ENCODE measurements around the gene HYCC2.
"Not testable (repeated sequence)": the region's sequence is repeated elsewhere in the genome, so short reads cannot be mapped to it uniquely, and the experiment has no call there.

The HYCC2 gene

DNA sequence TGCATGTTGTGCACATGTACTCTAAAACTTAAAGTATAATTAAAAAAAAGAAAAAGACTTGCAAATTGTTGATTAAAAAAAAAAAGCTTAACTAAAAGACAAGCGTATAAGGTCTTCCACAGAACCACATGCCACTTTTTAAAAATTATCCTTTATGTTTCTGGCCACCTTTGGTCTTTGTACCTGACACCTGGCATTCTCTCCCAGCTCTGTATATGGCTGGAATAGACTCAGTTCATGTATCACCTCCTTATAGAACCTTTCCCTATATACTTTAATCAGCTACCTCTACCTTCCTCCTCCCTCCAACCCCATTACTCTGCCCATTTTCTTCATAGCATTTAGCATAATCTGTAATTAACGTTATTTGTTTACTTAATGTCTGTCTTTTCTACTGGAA is 32.6 kb downstream of the HYCC2 start:
- no peak overlapping the region for H3K4me2 ChIP-seq (ENCODE audit: low read length)
- TF ChIP-seq, protein P1, sequence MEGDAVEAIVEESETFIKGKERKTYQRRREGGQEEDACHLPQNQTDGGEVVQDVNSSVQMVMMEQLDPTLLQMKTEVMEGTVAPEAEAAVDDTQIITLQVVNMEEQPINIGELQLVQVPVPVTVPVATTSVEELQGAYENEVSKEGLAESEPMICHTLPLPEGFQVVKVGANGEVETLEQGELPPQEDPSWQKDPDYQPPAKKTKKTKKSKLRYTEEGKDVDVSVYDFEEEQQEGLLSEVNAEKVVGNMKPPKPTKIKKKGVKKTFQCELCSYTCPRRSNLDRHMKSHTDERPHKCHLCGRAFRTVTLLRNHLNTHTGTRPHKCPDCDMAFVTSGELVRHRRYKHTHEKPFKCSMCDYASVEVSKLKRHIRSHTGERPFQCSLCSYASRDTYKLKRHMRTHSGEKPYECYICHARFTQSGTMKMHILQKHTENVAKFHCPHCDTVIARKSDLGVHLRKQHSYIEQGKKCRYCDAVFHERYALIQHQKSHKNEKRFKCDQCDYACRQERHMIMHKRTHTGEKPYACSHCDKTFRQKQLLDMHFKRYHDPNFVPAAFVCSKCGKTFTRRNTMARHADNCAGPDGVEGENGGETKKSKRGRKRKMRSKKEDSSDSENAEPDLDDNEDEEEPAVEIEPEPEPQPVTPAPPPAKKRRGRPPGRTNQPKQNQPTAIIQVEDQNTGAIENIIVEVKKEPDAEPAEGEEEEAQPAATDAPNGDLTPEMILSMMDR (IDR thresholded peaks at IDR 0.05; ENCODE audit: low read depth, low read length, poor library complexity, severe bottlenecking): no peak
- TF ChIP-seq EZH2phosphoT487 (IDR thresholded peaks at IDR 0.05; ENCODE audit: borderline replicate concordance, low read length): no peak
- no peaks in the 10 kb centered on the region for H3F3A ChIP-seq (ENCODE audit: control insufficient read depth, insufficient read depth)
- no peak overlapping the region for H3K27ac ChIP-seq (ENCODE audit: low read depth, low read length)
- H3K9me3 ChIP-seq (ENCODE audit: control insufficient read depth, insufficient read depth, low read length): no peaks in the 10 kb centered on the region
- peaks cover 5% of the 10 kb centered on the region; the same call in 1 of the 2 replicates for H3K36me3 ChIP-seq (ENCODE audit: control insufficient read depth, low read length)
- no peaks in the 10 kb centered on the region for H4K20me1 ChIP-seq (ENCODE audit: control insufficient read depth, insufficient read depth, low read depth, low read length)
- no peaks in the 10 kb centered on the region for H3K27me3 ChIP-seq (ENCODE audit: control insufficient read depth, low read length)
- no peak overlapping the region for H3K4me3 ChIP-seq (ENCODE audit: low read length)
- H3K79me2 ChIP-seq (ENCODE audit: control insufficient read depth, low read length): peaks cover 6% of the 10 kb centered on the region
- H3K4me1 ChIP-seq (ENCODE audit: control insufficient read depth, low read length): no peaks in the 10 kb centered on the region
- H3K9me2 ChIP-seq (replicated peaks; ENCODE audit: control insufficient read depth, low read length): no peaks in the 10 kb centered on the region

DNA sequence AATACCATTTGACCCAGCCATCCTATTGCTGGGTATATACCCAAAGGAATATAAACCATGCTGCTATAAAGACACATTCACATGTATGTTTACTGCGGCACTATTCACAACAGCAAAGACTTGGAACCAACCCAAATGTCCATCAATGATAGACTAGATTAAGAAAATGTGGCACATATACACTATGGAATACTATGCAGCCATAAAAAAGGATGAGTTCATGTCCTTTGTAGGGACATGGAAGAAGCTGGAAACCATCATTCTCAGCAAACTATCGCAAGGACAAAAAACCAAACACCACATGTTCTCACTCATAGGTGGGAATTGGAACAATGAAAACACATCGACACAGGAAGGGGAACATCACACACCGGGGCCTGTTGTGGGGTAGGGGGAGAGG is 33.1 kb downstream of the HYCC2 start:
- H3K9me2 ChIP-seq (replicated peaks; ENCODE audit: control insufficient read depth, low read length); H3F3A ChIP-seq (ENCODE audit: control insufficient read depth, insufficient read depth); H3K4me2 ChIP-seq (ENCODE audit: low read length); H3K27me3 ChIP-seq (ENCODE audit: control insufficient read depth, low read length); H3K79me2 ChIP-seq (ENCODE audit: control insufficient read depth, low read length); H3K27ac ChIP-seq (ENCODE audit: low read depth, low read length); H3K4me1 ChIP-seq (ENCODE audit: control insufficient read depth, low read length); H3K9me3 ChIP-seq (ENCODE audit: control insufficient read depth, insufficient read depth, low read length); H3K36me3 ChIP-seq (ENCODE audit: control insufficient read depth, low read length); H4K20me1 ChIP-seq (ENCODE audit: control insufficient read depth, insufficient read depth, low read depth, low read length); H3K4me3 ChIP-seq (ENCODE audit: low read length): not testable (repeated sequence)

DNA sequence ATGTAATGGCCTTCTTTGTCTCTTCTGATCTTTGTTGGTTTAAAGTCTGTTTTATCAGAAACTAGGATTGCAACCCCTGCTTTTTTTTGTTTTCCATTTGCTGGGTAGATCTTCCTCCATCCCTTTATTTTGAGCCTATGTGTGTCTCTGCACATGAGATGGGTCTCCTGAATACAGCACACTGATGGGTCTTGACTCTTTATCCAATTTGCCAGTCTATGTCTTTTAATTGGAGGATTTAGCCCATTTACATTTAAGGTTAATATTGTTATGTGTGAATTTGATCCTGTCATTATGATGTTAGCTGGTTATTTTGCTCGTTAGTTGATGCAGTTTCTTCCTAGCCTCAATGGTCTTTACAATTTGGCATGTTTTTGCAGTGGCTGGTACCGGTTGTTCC is 37.1 kb downstream of the HYCC2 start:
- not testable (repeated sequence) for H3K4me1 ChIP-seq (ENCODE audit: control insufficient read depth, low read length); H3K36me3 ChIP-seq (ENCODE audit: control insufficient read depth, low read length); H3F3A ChIP-seq (ENCODE audit: control insufficient read depth, insufficient read depth); H4K20me1 ChIP-seq (ENCODE audit: control insufficient read depth, insufficient read depth, low read depth, low read length); H3K27ac ChIP-seq (ENCODE audit: low read depth, low read length); H3K27me3 ChIP-seq (ENCODE audit: control insufficient read depth, low read length); H3K4me3 ChIP-seq (ENCODE audit: low read length); H3K4me2 ChIP-seq (ENCODE audit: low read length); H3K9me3 ChIP-seq (ENCODE audit: control insufficient read depth, insufficient read depth, low read length); H3K9me2 ChIP-seq (replicated peaks; ENCODE audit: control insufficient read depth, low read length)
- H3K79me2 ChIP-seq (ENCODE audit: control insufficient read depth, low read length): peaks cover 11% of the 10 kb centered on the region

DNA sequence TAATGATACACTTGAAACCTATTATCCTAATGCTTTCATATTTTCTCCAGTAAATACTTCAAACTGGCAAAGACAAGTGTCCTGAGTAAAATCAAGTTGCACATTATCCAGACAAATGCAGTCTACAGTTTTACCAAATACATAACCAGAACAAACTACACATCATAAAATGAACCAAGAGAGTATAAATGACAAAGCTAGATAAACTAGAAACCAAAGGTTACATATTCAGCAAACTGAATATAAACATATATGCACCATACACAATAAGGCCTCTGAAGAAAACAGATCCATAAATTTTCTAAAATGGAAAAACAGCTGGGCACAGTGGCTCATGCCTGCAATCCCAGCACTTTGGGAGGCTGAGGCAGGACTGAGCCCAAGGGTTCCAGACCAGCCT is 47.0 kb downstream of the HYCC2 start:
- Histone ChIP-seq H3K79me2 (ENCODE audit: control insufficient read depth, low read length) (peaks cover 9% of the 10 kb centered on the region), H3K9me2 (replicated peaks; ENCODE audit: control insufficient read depth, low read length) (no peaks in the 10 kb centered on the region), H3K4me2 (ENCODE audit: low read length) (no peak overlapping the region), H3K36me3 (ENCODE audit: control insufficient read depth, low read length) (peaks cover 8% of the 10 kb centered on the region), H3K27ac (ENCODE audit: low read depth, low read length) (no peak overlapping the region), H3K27me3 (ENCODE audit: control insufficient read depth, low read length) (no peaks in the 10 kb centered on the region), H3F3A (ENCODE audit: control insufficient read depth, insufficient read depth) (no peaks in the 10 kb centered on the region; the same call in 1 of the 2 replicates), H3K9me3 (ENCODE audit: control insufficient read depth, insufficient read depth, low read length) (no peaks in the 10 kb centered on the region), H3K4me3 (ENCODE audit: low read length) (no peak overlapping the region), H3K4me1 (ENCODE audit: control insufficient read depth, low read length) (no peaks in the 10 kb centered on the region), H4K20me1 (ENCODE audit: control insufficient read depth, insufficient read depth, low read depth, low read length) (no peaks in the 10 kb centered on the region)
- TF ChIP-seq, protein P1 (IDR thresholded peaks at IDR 0.05; ENCODE audit: low read depth, low read length, poor library complexity, severe bottlenecking): no peak
- no peak for TF ChIP-seq EZH2phosphoT487 (IDR thresholded peaks at IDR 0.05; ENCODE audit: borderline replicate concordance, low read length)

Measured in DOHH2 (cell line).